Ovary (tissue), 9 donors: Measurements from ENCODE around the gene RRAGA. TPM values are rescaled to one million over a fixed set of nuclear protein-coding genes. Genes with fewer than 3 reads are reported as not detected.

Source experiments
- DNase-seq, 5 donors: peaks; one replicate each; pipeline ENCODE4 v3.0.0-alpha.2; 2019 to 2020
- H3K27ac ChIP-seq, 2 donors: fragments of 200-600 bp; one replicate each; pipeline versions ENCODE4 v1.5.1 to v1.8.0; 2019 to 2022
- H3K27me3 ChIP-seq: fragments of 200-600 bp; one replicate; pipeline ENCODE4 v1.8.0; 2022
- H3K36me3 ChIP-seq: fragments of 200-600 bp; sonication (generic); one replicate; pipeline ENCODE4 v1.5.1; 2019
- H3K4me1 ChIP-seq: one replicate; pipeline ENCODE4 v1.8.1; 2013; ENCODE audit warnings: mild to moderate bottlenecking, moderate library complexity; ENCODE audit not compliant: insufficient read depth
- H3K4me3 ChIP-seq: fragments of 200-600 bp; sonication (generic); one replicate; pipeline ENCODE4 v1.5.1; 2017
- H3K9me3 ChIP-seq, 2 donors: fragments of 200-600 bp in 1 of 2; sonication (generic) in 1 of 2; one replicate each; pipeline versions ENCODE4 v1.5.1 to v1.8.1; 2013 to 2019; ENCODE audit warnings: mild to moderate bottlenecking in 1 of 2, moderate library complexity in 1 of 2
- EP300 ChIP-seq: sonication (generic); formaldehyde crosslinking; IDR thresholded peaks from one replicate; pipeline ENCODE4 v1.6.1; 2017; ENCODE audit warnings: antibody characterized with exemption
- POLR2A ChIP-seq: fragments of 450-650 bp; IDR thresholded peaks from one replicate; pipeline ENCODE4 v1.6.1; 2017; ENCODE audit warnings: antibody characterized with exemption, mild to moderate bottlenecking, moderate library complexity
- WGBS, 3 donors: extraction: QIAGEN DNeasy Blood & Tissue Kit in 1 of 3; methylation state at CpG; one replicate each; pipeline versions ENCODE4 v1.1.5 to v1.1.7; 2013 to 2017; 5-methylcytosine and 5-hydroxymethylcytosine counted together
- intact Hi-C, 4 donors: fragments of 100-400 bp; cut with DNase I; formaldehyde crosslinking; loops; one replicate each; pipeline versions ENCODE4 v1.11.0 to v1.15.1; 2022 to 2023
- polyA plus RNA-seq, 2 donors: library from polyadenylated mRNA; stranded (reverse); fragments of 200-250 nt in 1 of 2; fragments of 350-450 nt in 1 of 2; fragmentation: Illumina TruSeq in 1 of 2; extraction: RNeasy Lipid Tissue Mini Kit (QIAGEN cat#74804) in 1 of 2; gene quantifications; one replicate each; pipeline ENCODE4 v1.2.3, GENCODE V29; 2013 to 2014
- total RNA-seq, 7 donors: library from RNA; depleted of rRNA in 2 of 7; stranded (reverse); fragments of >200 nt in 2 of 7; fragmentation: NEBNext Ultra II Directional in 3 of 7; extraction: Animal tissue kit (Norgen Biotek cat#: 25700) in 3 of 7; gene quantifications; one replicate each; pipeline versions ENCODE4 v1.1.0 to v1.2.4, GENCODE V29; 2016 to 2023
- TF ChIP-seq, protein P1 (sequence below), 3 donors: fragments of 450-650 bp in 2 of 3; fragments of 200-600 bp in 1 of 3; IDR thresholded peaks; one replicate each; pipeline versions ENCODE4 v1.5.1 to v1.8.0; 2016 to 2022; ENCODE audit warnings: antibody characterized with exemption in 3 of 3, mild to moderate bottlenecking in 1 of 3
- donor health status: DM: no; HTN: no; CAD: no; lungs with moderate emphysema.
- donor health status: DM: no; HTN: no; CAD: no.
- donor health status: Bipolar disorder and iron deficiency.
- donor health status: DM: yes; HTN: yes; CAD: no.
- donor health status: DM: no; HTN: no; CAD: no.
- donor health status: DM: yes; HTN: yes; CAD: no.

The RRAGA gene
- total and polyA plus RNA-seq, 9 donors, result 36.6 to 124 (median 104) TPM

DNA sequence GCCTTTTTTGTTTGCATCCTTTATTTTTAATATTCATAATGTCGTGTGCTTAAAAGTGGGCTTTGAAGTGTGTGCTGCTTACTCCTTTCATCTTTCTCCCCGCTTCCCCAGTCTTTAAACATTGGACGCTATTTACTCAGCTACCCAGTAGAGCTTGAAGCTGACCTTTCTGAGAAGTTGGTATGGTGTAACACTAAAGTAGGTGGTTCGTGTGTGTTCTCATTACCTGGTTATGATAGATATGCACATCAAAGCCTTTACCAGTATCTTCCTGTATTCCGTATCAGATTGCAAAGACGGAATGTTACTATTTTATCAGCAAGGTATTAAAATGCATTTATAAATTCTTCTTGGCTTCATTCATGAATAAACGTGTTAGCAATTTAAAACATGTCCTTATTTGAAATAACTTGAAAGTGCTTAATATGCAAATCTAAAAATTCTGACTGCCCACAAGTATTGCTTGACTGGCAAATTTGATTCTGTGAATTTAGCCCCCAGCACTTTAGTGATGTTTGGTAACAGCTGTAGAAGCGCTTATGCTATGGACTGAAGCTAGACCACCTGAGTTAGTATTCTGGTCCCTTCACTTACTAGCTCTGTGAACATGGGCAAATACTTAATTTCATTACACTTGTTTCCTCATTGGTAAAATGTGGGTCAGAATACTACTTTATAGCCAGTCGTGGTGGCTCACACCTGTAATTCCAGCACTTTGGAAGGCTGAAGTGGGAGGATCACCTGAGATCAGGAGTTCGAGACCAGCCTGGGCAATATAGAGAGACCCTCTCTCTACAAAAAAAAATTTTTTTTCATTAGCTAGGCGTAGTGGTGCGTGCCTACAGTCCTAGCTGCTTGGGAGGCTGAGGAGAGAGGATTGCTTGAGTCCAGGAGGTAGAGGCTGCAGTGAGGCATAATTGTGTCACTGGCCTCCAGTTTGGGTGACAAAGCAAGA is 1.7 kb downstream of the RRAGA start:
- Histone ChIP-seq H3K9me3 (no peaks in the 10 kb centered on the region), H3K4me3 (peak overlapping the region; percentile 73), H3K27ac (peak overlapping the region in 1 of 2 donors; percentile 95), H3K27me3 (no peaks in the 10 kb centered on the region), H3K36me3 (no peaks in the 10 kb centered on the region), H3K4me1 (peaks cover 10% of the 10 kb centered on the region)
- intact Hi-C loops, result no loop called here
- WGBS, 3 donors, result 51 to 62% (median 56%) methylated on average over 12 of the region's 12 CpGs
- no peak for DNase-seq
- TF ChIP-seq POLR2A (no peak), EP300 (no peak)
- TF ChIP-seq, protein P1, sequence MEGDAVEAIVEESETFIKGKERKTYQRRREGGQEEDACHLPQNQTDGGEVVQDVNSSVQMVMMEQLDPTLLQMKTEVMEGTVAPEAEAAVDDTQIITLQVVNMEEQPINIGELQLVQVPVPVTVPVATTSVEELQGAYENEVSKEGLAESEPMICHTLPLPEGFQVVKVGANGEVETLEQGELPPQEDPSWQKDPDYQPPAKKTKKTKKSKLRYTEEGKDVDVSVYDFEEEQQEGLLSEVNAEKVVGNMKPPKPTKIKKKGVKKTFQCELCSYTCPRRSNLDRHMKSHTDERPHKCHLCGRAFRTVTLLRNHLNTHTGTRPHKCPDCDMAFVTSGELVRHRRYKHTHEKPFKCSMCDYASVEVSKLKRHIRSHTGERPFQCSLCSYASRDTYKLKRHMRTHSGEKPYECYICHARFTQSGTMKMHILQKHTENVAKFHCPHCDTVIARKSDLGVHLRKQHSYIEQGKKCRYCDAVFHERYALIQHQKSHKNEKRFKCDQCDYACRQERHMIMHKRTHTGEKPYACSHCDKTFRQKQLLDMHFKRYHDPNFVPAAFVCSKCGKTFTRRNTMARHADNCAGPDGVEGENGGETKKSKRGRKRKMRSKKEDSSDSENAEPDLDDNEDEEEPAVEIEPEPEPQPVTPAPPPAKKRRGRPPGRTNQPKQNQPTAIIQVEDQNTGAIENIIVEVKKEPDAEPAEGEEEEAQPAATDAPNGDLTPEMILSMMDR (IDR thresholded peaks at IDR 0.05), result no peak

DNA sequence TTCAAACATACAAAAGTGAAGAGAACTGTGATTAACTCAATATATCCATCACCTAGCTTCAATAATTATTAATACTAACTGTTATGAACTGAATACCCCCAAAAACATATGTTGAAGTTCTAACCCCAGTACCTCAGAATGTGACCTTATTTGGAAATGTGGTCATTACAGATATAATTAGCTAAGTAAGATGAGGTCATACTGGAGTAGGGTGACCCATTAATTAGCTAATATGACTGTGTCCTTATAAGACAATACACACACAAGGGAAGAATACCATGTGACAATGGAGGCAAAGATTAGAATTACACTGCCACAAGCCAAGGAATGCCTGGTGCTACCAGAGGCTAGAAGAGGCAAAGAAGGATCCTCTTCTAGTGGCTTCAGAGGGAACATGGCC is 7.8 kb downstream of the RRAGA start:
- TF ChIP-seq POLR2A, result no peak
- TF ChIP-seq, protein P1 (IDR thresholded peaks at IDR 0.05), result no peak
- no peak for TF ChIP-seq EP300
- Histone ChIP-seq H3K9me3 (no peaks in the 10 kb centered on the region), H3K4me1 (no peaks in the 10 kb centered on the region), H3K27ac (no peak overlapping the region), H3K36me3 (no peaks in the 10 kb centered on the region), H3K4me3 (no peak overlapping the region), H3K27me3 (no peaks in the 10 kb centered on the region)
- DNase-seq, result no peak
- intact Hi-C loops, result no loop called here

DNA sequence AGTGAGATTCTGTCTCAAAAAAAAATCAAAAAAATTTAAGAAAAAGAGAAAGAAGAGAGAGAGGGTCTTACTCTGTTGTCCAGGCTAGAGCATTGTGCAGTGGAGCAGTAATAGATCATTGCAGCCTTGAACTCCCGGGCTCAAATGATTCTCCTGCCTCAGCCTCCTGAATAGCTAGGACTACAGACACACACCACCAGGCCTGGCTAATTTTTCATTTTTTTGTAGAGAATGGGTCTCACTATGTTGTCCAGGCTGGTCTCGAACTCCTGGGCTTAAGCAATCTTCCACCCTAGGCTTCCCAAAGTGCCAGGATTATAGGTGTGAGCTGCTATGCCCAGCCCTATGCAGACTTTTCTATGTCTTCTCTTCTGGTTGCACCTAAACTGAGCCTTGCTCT is 25.0 kb downstream of the RRAGA start:
- no peak overlapping the region for H3K27ac ChIP-seq
- no peaks in the 10 kb centered on the region for H3K9me3 ChIP-seq
- DNase-seq, result no peak
- intact Hi-C loops, result no loop called here
- TF ChIP-seq, protein P1 (IDR thresholded peaks at IDR 0.05), result no peak
- TF ChIP-seq EP300 (no peak), POLR2A (no peak)
- H3K36me3 ChIP-seq, result no peaks in the 10 kb centered on the region
- no peaks in the 10 kb centered on the region for H3K27me3 ChIP-seq
- no peak overlapping the region for H3K4me3 ChIP-seq
- 94 to 97% (median 96%) methylated on average over 2 of the region's 2 CpGs for WGBS, 3 donors
- H3K4me1 ChIP-seq, result no peaks in the 10 kb centered on the region

DNA sequence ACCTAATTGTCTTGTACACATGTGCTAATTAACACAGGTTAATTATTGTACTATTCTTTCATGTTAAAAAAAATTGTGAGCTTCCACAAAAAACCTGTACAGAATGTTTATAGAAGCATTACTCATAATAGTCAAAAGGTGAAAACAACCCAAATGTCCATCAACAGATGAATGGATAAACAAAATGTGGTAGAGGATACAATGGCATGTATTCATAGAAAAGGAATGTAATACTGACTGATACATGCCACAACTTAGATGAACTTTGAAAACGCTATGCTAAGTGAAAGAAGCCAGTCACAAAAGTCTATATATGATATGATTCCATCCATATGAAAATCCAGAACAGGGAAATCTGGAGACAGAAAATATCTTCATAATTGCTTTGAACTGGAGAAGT is 25.6 kb downstream of the RRAGA start:
- WGBS, 3 donors, result 80 to 85% (median 83%) methylated on average over 1 of the region's 1 CpG

More for the DNA sequence above, 25.6 kb downstream of the RRAGA start:
- Histone ChIP-seq H3K9me3 (no peaks in the 10 kb centered on the region), H3K4me1 (no peaks in the 10 kb centered on the region), H3K27ac (no peak overlapping the region), H3K4me3 (no peak overlapping the region), H3K36me3 (no peaks in the 10 kb centered on the region), H3K27me3 (no peaks in the 10 kb centered on the region)
- DNase-seq, result no peak
- TF ChIP-seq, protein P1 (IDR thresholded peaks at IDR 0.05), result no peak
- no peak for TF ChIP-seq EP300
- TF ChIP-seq POLR2A, result no peak
- intact Hi-C loops, result no loop called here
